SK-N-SH (cell line): ENCODE results near the gene ADORA3. TPM values are rescaled to one million over a fixed set of nuclear protein-coding genes. Genes with fewer than 3 reads are reported as not detected.

Source experiments
- CTCF ChIA-PET: fragments of 300-600, 350-600 bp; formaldehyde crosslinking; extraction: SDS; loops from one replicate; lab custom pipeline; 2021; lab: Yijun Ruan, JAX
- POLR2A ChIA-PET: fragments of 350-600 bp; sonication (Branson Sonifier 250); formaldehyde crosslinking; extraction: SDS; loops from one replicate; lab custom pipeline; 2020; ENCODE audit warnings: antibody characterized with exemption, inconsistent platforms; lab: Yijun Ruan, JAX
- DNase-seq: peaks from one replicate; pipeline ENCODE4 v3.0.0; 2012
- H2AFZ ChIP-seq: fragments of 200-600 bp; sonication (generic); 2 replicates; pipeline ENCODE4 v1.8.1; 2016; ENCODE audit warnings: antibody characterized with exemption, mild to moderate bottlenecking, low read depth
- H3F3A ChIP-seq: fragments of 200-600 bp; sonication (generic); replicated peaks from 2 replicates; pipeline ENCODE3; 2016; ENCODE audit warnings: antibody characterized with exemption, mild to moderate bottlenecking; ENCODE audit not compliant: insufficient read depth
- H3K27ac ChIP-seq, 2 experiments: fragments of 200-500 bp in 1 of 2; fragments of 200-600 bp in 1 of 2; sonication (Bioruptor generic) in 1 of 2; sonication (generic), shearing (Covaris generic) in 1 of 2; 2 replicates each; pipeline versions ENCODE4 v1.5.1 to v1.6.1; 2014 to 2016; ENCODE audit warnings: low read depth in 2 of 2, inconsistent platforms in 1 of 2, low read length in 1 of 2, mild to moderate bottlenecking in 1 of 2, mixed read lengths in 1 of 2
- H3K27me3 ChIP-seq: fragments of 200-600 bp; sonication (generic), shearing (Covaris generic); 2 replicates; pipeline ENCODE4 v1.6.1; 2016; ENCODE audit warnings: mixed run types; ENCODE audit not compliant: insufficient read depth
- H3K36me3 ChIP-seq, 2 experiments: fragments of 200-500 bp in 1 of 2; fragments of 200-600 bp in 1 of 2; sonication (Bioruptor generic) in 1 of 2; sonication (generic) in 1 of 2; replicated peaks in 1 of 2; 2 replicates each; pipeline versions ENCODE3 to v1.5.1; 2014 to 2016; ENCODE audit warnings: low read length in 1 of 2, mild to moderate bottlenecking in 1 of 2; ENCODE audit not compliant: insufficient read depth in 2 of 2, control insufficient read depth in 1 of 2
- H3K4me1 ChIP-seq, 2 experiments: fragments of 200-500 bp in 1 of 2; fragments of 200-600 bp in 1 of 2; sonication (Bioruptor generic) in 1 of 2; sonication (generic), shearing (Covaris generic) in 1 of 2; 2 replicates each; pipeline versions ENCODE4 v1.5.1 to v1.6.1; 2014 to 2016; ENCODE audit warnings: low read depth in 1 of 2, low read length in 1 of 2, mixed run types in 1 of 2; ENCODE audit not compliant: insufficient read depth in 2 of 2, control insufficient read depth in 1 of 2
- H3K4me2 ChIP-seq: fragments of 200-600 bp; sonication (generic), shearing (Covaris generic); 2 replicates; pipeline ENCODE4 v1.6.1; 2017; ENCODE audit warnings: mixed run types
- H3K4me3 ChIP-seq, 2 experiments: fragments of 200-500 bp in 1 of 2; fragments of 200-600 bp in 1 of 2; sonication (Bioruptor generic) in 1 of 2; sonication (generic), shearing (Covaris generic) in 1 of 2; 2 replicates each; pipeline versions ENCODE4 v1.5.1 to v1.8.1; 2014 to 2016; ENCODE audit warnings: low read depth in 2 of 2, inconsistent platforms in 1 of 2, low read length in 1 of 2, mild to moderate bottlenecking in 1 of 2, mixed read lengths in 1 of 2, moderate library complexity in 1 of 2
- H3K79me2 ChIP-seq: fragments of 200-600 bp; sonication (generic); 2 replicates; pipeline ENCODE4 v1.8.1; 2017; ENCODE audit warnings: mild to moderate bottlenecking; ENCODE audit not compliant: insufficient read depth
- H3K9ac ChIP-seq: fragments of 200-600 bp; sonication (generic); 2 replicates; pipeline ENCODE4 v1.6.1; 2017; ENCODE audit warnings: mixed run types
- H3K9me2 ChIP-seq: fragments of 200-600 bp; sonication (generic); 2 replicates; pipeline ENCODE4 v1.6.1; 2017; ENCODE audit warnings: mixed run types
- H3K9me3 ChIP-seq: fragments of 200-600 bp; sonication (generic); 2 replicates; pipeline ENCODE4 v1.6.1; 2017; ENCODE audit warnings: mixed run types, mild to moderate bottlenecking, moderate library complexity
- H4K20me1 ChIP-seq: fragments of 200-600 bp; sonication (generic); 2 replicates; pipeline ENCODE4 v1.6.1; 2017; ENCODE audit warnings: mild to moderate bottlenecking, mixed run types; ENCODE audit not compliant: insufficient read depth
- CTCF ChIP-seq: fragments of 200-600 bp; sonication (generic); IDR thresholded peaks from 2 replicates; pipeline ENCODE4 v1.6.1; 2017; ENCODE audit warnings: antibody characterized with exemption, mild to moderate bottlenecking, moderate library complexity
- ELF1 ChIP-seq: IDR thresholded peaks from 2 replicates; pipeline ENCODE4 v1.4.0; 2012
- EP300 ChIP-seq, 2 experiments: IDR thresholded peaks; 2 replicates each; pipeline versions ENCODE4 v1.4.0 to v1.6.1; 2012; ENCODE audit warnings: borderline replicate concordance in 1 of 2, low read depth in 1 of 2, low read length in 1 of 2
- EZH2phosphoT487 ChIP-seq: fragments of 200-600 bp; sonication (generic); IDR thresholded peaks from 2 replicates; pipeline ENCODE4 v1.6.1; 2017; ENCODE audit warnings: low read depth, mixed run types, mild to moderate bottlenecking, antibody characterized with exemption, moderate library complexity, borderline replicate concordance
- FOSL2 ChIP-seq: IDR thresholded peaks from 2 replicates; pipeline ENCODE4 v1.4.0; 2012; ENCODE audit warnings: low read depth, mild to moderate bottlenecking, moderate library complexity, borderline replicate concordance
- FOXJ3 ChIP-seq: sonication (generic); formaldehyde crosslinking; IDR thresholded peaks from 2 replicates; pipeline ENCODE4 v1.5.1; 2020; ENCODE audit warnings: mild to moderate bottlenecking, missing genetic modification reagents
- GABPA ChIP-seq: IDR thresholded peaks from 2 replicates; pipeline ENCODE4 v1.4.0; 2012; ENCODE audit warnings: low read depth, mild to moderate bottlenecking
- GATA2 ChIP-seq: sonication (generic); formaldehyde crosslinking; IDR thresholded peaks from 2 replicates; pipeline ENCODE4 v1.5.0; 2020; ENCODE audit warnings: mild to moderate bottlenecking, missing genetic modification reagents
- IRF3 ChIP-seq: fragments of 150-350 bp; IDR thresholded peaks from 2 replicates; pipeline ENCODE4 v1.6.1; 2016; ENCODE audit warnings: mild to moderate bottlenecking, low read depth, low read length
- MEF2A ChIP-seq: IDR thresholded peaks from 2 replicates; pipeline ENCODE4 v1.4.0; 2012; ENCODE audit warnings: low read depth, borderline replicate concordance
- MXI1 ChIP-seq: IDR thresholded peaks from 2 replicates; pipeline ENCODE4 v1.6.1; 2012; ENCODE audit warnings: mild to moderate bottlenecking, low read depth, low read length, improper control_type of control experiment
- POLR2AphosphoS5 ChIP-seq: IDR thresholded peaks from 2 replicates; pipeline ENCODE4 v1.6.1; 2012; ENCODE audit warnings: low read depth, low read length
- RCOR1 ChIP-seq: fragments of 150-350 bp; IDR thresholded peaks from 2 replicates; pipeline ENCODE4 v1.6.1; 2017; ENCODE audit warnings: antibody characterized with exemption, low read length
- RFX5 ChIP-seq: IDR thresholded peaks from 2 replicates; pipeline ENCODE4 v1.6.1; 2012; ENCODE audit warnings: mild to moderate bottlenecking, improper control_type of control experiment, low read length
- RXRA ChIP-seq: IDR thresholded peaks from 2 replicates; pipeline ENCODE4 v1.4.0; 2012; ENCODE audit warnings: low read depth, mild to moderate bottlenecking, borderline replicate concordance
- SIN3A ChIP-seq: IDR thresholded peaks from 2 replicates; pipeline ENCODE4 v1.6.1; 2012; ENCODE audit warnings: low read depth, mild to moderate bottlenecking, low read length, moderate library complexity, borderline replicate concordance
- SMC3 ChIP-seq: IDR thresholded peaks from 2 replicates; pipeline ENCODE4 v1.6.1; 2012; ENCODE audit warnings: low read depth, low read length, improper control_type of control experiment
- TAF1 ChIP-seq: IDR thresholded peaks from 2 replicates; pipeline ENCODE4 v1.6.1; 2012; ENCODE audit warnings: low read depth, mild to moderate bottlenecking, low read length, moderate library complexity, borderline replicate concordance
- YY1 ChIP-seq: IDR thresholded peaks from 2 replicates; pipeline ENCODE4 v1.4.0; 2012; ENCODE audit warnings: low read depth, mild to moderate bottlenecking
- WGBS: methylation state at CpG from one replicate; pipeline ENCODE4 v1.1.6; 2017; ENCODE audit warnings: low lambda C conversion rate; 5-methylcytosine and 5-hydroxymethylcytosine counted together
- polyA plus RNA-seq, 3 experiments: library from polyadenylated mRNA; depleted of rRNA; stranded (reverse); fragments of >200 nt; gene quantifications; 2 replicates each; pipeline ENCODE4 v1.2.3, GENCODE V29; 2012
- TF ChIP-seq, protein P1 (sequence below): IDR thresholded peaks from 2 replicates; pipeline ENCODE4 v1.4.0; 2012; ENCODE audit warnings: low read depth, borderline replicate concordance

ADORA3 gene
- polyA plus RNA-seq, 1 of the 3 experiments (the other 2 are of a cell fraction) = not detected

DNA sequence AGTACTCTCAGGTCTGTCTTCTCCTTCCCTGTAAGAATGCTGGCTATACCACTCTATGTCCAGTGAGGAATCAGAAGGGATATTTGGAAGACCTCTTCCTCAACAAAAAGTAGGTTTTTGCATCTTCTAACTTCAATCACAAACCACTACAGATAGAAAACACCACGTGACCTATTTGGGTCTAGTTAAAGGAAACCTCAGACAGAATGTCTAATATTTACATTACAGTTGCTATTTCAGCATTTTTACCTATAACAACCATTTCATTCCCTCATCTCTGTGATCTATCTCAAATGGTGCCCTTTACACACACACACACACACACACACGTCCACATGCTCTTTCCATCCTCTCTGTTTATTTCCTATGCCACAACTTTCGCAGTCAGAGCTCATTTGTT lies 7.9 kb upstream of the ADORA3 start:
- no peaks in the 10 kb centered on the region for H3K36me3 ChIP-seq
- H3K9me2 ChIP-seq = no peaks in the 10 kb centered on the region
- no peaks in the 10 kb centered on the region for H3F3A ChIP-seq
- no peak overlapping the region for H3K4me3 ChIP-seq
- no peak overlapping the region for H3K9ac ChIP-seq
- H3K27me3 ChIP-seq = no peaks in the 10 kb centered on the region
- DNase-seq = no peak
- WGBS = 88% methylated on average over 3 of the region's 3 CpGs
- no peaks in the 10 kb centered on the region for H3K9me3 ChIP-seq
- H3K4me1 ChIP-seq = peaks cover 8 to 16% of the 10 kb centered on the region in 2 experiments; a peak in 2 of 4 replicates
- no peak overlapping the region for H3K27ac ChIP-seq
- no peak overlapping the region for H2AFZ ChIP-seq
- POLR2A ChIA-PET = no interaction called here
- CTCF ChIA-PET = interaction anchor here (0.7 to 2.2 kb wide), 3 partner anchors 17 to 258 kb away, joined by 3 to 10 read pairs (median 3); no protein-coding TSS in a partner anchor
- H3K4me2 ChIP-seq = no peak overlapping the region
- TF ChIP-seq RFX5 = no peak
- TF ChIP-seq SIN3A = no peak
- no peak for TF ChIP-seq FOSL2
- TF ChIP-seq EZH2phosphoT487 = no peak
- no peak for TF ChIP-seq MEF2A
- TF ChIP-seq POLR2AphosphoS5 = no peak
- no peak for TF ChIP-seq RCOR1
- no peak for TF ChIP-seq TAF1
- TF ChIP-seq, protein P1, sequence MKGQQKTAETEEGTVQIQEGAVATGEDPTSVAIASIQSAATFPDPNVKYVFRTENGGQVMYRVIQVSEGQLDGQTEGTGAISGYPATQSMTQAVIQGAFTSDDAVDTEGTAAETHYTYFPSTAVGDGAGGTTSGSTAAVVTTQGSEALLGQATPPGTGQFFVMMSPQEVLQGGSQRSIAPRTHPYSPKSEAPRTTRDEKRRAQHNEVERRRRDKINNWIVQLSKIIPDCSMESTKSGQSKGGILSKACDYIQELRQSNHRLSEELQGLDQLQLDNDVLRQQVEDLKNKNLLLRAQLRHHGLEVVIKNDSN = no peak
- TF ChIP-seq EP300 (IDR thresholded peaks at IDR 0.05; ENCODE audit: borderline replicate concordance in 1 of 2, low read depth in 1 of 2, low read length in 1 of 2) = no peak
- TF ChIP-seq IRF3 = no peak
- TF ChIP-seq FOXJ3 = no peak
- TF ChIP-seq RXRA = no peak
- TF ChIP-seq GABPA = no peak
- no peak for TF ChIP-seq SMC3
- TF ChIP-seq ELF1 = no peak
- TF ChIP-seq GATA2 = no peak
- TF ChIP-seq MXI1 = no peak
- no peak for TF ChIP-seq CTCF
- TF ChIP-seq YY1 = no peak
- TF ChIP-seq, all 33 proteins: peak for 0
- no peaks in the 10 kb centered on the region for H3K79me2 ChIP-seq
- H4K20me1 ChIP-seq = no peaks in the 10 kb centered on the region
